Mesothelial cell of epicardium (in vitro differentiated cells): Measurements from ENCODE around the gene STK17A. TPM values are rescaled to one million over a fixed set of nuclear protein-coding genes. Genes with fewer than 3 reads are reported as not detected.
"Not testable (repeated sequence)": the region's sequence is repeated elsewhere in the genome, so short reads cannot be mapped to it uniquely, and the experiment has no call there.

Source experiments
- DNase-seq, 2 experiments: peaks; one replicate each; pipeline ENCODE4 v3.0.0; 2021; ENCODE audit warnings: low spot score in 2 of 2; ENCODE audit not compliant: unreplicated experiment in 2 of 2
- H3K27ac Mint-ChIP-seq: 2 replicates; pipeline ENCODE4 v1.8.0; 2021; ENCODE audit warnings: mixed read lengths
- H3K27me3 Mint-ChIP-seq: 2 replicates; pipeline ENCODE4 v1.8.0; 2021; ENCODE audit warnings: low read depth, mixed read lengths
- H3K36me3 Mint-ChIP-seq: 2 replicates; pipeline ENCODE4 v1.8.0; 2021; ENCODE audit warnings: mixed read lengths
- H3K4me1 Mint-ChIP-seq: 2 replicates; pipeline ENCODE4 v1.8.0; 2021; ENCODE audit warnings: mixed read lengths
- H3K4me3 Mint-ChIP-seq: 2 replicates; pipeline ENCODE4 v1.8.0; 2021; ENCODE audit warnings: mild to moderate bottlenecking, moderate library complexity, mixed read lengths
- H3K9me3 Mint-ChIP-seq: 2 replicates; pipeline ENCODE4 v1.8.0; 2021; ENCODE audit warnings: mixed read lengths
- total RNA-seq: library from RNA; stranded (reverse); gene quantifications from 3 replicates; pipeline ENCODE4 v1.2.1, GENCODE V29; 2021
- TF ChIP-seq, protein P1 (sequence below): fragments of 200-600 bp; sonication (generic); IDR thresholded peaks from one replicate; pipeline ENCODE4 v1.5.0; 2021; ENCODE audit warnings: antibody characterized with exemption; ENCODE audit not compliant: unreplicated experiment

Gene STK17A
- total RNA-seq, 1 donor from 2014 or later = 9.3 TPM

DNA sequence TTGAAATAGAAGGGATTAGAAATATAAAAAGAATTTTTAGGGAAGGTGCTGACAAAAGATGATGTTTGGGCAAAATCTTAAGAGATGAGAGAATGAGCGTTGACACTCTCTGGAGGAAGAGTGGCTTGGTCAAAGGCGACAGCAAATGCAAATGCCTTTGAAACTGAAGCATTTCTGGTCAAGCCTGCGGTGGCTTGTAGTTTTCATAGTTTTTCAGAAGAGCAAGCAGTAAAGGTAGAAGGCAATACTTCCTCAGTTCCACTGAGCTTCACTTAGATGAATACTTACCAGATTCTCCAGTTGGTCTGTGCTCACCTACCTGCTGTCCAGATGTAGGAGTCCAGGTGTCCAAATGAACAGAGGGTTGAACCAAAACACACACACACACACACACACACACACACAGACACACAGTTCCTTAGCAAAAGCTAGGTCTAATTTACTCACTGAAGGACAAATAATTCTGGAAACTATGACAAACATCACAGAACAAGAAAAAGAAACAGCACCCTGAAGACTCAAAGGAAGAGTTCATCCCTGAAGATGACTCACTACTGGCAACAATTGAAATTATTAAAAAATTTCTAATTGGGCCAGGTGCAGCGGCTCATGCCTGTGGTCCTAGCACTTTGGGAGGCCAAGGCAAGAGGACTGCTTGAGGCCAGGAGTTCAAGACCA, 12.1 kb upstream of the STK17A start:
- TF ChIP-seq, protein P1, sequence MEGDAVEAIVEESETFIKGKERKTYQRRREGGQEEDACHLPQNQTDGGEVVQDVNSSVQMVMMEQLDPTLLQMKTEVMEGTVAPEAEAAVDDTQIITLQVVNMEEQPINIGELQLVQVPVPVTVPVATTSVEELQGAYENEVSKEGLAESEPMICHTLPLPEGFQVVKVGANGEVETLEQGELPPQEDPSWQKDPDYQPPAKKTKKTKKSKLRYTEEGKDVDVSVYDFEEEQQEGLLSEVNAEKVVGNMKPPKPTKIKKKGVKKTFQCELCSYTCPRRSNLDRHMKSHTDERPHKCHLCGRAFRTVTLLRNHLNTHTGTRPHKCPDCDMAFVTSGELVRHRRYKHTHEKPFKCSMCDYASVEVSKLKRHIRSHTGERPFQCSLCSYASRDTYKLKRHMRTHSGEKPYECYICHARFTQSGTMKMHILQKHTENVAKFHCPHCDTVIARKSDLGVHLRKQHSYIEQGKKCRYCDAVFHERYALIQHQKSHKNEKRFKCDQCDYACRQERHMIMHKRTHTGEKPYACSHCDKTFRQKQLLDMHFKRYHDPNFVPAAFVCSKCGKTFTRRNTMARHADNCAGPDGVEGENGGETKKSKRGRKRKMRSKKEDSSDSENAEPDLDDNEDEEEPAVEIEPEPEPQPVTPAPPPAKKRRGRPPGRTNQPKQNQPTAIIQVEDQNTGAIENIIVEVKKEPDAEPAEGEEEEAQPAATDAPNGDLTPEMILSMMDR = no peak
- Mint-ChIP-seq H3K4me1 (peaks cover 2% of the 10 kb centered on the region), H3K4me3 (no peak overlapping the region), H3K27ac (no peak overlapping the region), H3K27me3 (no peaks in the 10 kb centered on the region), H3K9me3 (no peaks in the 10 kb centered on the region), H3K36me3 (no peaks in the 10 kb centered on the region)
- DNase-seq = no peak

DNA sequence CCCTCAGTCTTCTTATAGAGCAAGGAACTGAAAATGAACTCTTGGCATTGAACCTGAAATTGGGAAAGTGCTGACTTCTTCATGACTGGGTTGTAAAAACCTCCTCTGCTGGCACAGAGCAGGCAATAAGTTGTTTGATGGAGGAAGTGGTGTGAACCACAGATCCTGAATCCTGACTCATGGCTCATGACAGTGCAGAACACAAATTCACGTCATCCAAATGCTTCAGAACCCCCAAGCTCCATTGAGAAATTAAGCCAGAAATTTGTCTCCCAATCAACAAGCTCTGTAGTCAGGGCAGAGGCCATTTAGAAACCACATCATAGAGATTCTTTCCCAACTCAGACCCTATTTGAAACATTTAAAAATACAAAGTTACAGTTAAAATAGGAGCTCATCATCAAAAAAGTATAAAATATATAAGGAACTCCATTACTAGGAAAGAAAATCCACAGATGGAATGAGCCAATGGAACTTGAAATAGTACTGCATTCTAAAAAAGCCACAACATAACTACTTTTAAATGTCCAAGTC, 10.3 kb upstream of the STK17A start:
- no peaks in the 10 kb centered on the region for H3K27me3 Mint-ChIP-seq
- DNase-seq = no peak
- TF ChIP-seq, protein P1 = no peak
- H3K27ac Mint-ChIP-seq = no peak overlapping the region
- no peak overlapping the region for H3K4me3 Mint-ChIP-seq
- H3K4me1 Mint-ChIP-seq = peaks cover 7% of the 10 kb centered on the region
- peaks cover under 1% of the 10 kb centered on the region for H3K9me3 Mint-ChIP-seq
- H3K36me3 Mint-ChIP-seq = no peaks in the 10 kb centered on the region

DNA sequence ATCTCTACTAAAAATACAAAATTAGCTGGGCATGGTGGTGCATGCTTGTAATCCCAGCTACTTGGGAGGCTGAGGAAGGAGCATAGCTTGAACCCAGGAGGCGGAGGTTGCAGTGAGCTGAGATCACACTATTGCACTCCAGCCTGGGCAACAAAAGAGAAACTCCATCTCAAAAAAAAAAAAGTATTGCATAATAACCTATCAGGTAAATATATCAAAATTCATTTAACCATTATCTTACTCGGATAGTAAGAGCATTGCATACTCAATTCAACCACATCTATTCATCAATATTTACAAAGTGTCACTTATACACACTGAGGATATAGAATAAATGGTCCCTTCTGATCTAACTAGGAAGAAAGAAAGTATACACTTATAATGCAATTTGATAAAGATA, 9.1 kb upstream of the STK17A start:
- not testable (repeated sequence) for H3K36me3 Mint-ChIP-seq

DNA sequence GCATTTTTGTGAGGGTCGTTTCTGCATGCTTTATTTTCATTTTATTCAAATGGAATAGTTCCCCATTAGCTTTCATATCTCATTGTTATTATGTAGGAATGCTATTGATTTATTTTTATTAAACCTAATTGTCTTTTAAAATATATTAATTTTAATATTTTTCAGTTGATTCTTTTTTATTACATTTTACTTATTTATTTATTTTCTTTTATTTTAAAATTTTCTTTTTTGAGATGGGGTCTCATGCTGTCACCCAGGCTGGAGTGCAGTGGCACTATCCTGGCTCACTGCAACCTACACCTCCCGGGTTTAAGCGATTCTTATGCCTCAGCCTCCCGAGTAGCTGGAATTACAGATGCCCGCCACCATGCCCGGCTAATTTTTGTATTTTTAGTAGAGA, 7.4 kb upstream of the STK17A start:
- H3K27me3 Mint-ChIP-seq = no peaks in the 10 kb centered on the region
- peaks cover 2% of the 10 kb centered on the region for H3K36me3 Mint-ChIP-seq
- H3K4me1 Mint-ChIP-seq = peaks cover 6% of the 10 kb centered on the region
- H3K4me3 Mint-ChIP-seq = no peak overlapping the region
- peaks cover 15% of the 10 kb centered on the region for H3K9me3 Mint-ChIP-seq
- DNase-seq = no peak
- no peak overlapping the region for H3K27ac Mint-ChIP-seq
- TF ChIP-seq, protein P1 = no peak

More for the DNA sequence above, 9.1 kb upstream of the STK17A start:
- not testable (repeated sequence) for H3K27me3 Mint-ChIP-seq, H3K27ac Mint-ChIP-seq, H3K4me3 Mint-ChIP-seq, DNase-seq, H3K4me1 Mint-ChIP-seq
- peaks cover 10% of the 10 kb centered on the region for H3K9me3 Mint-ChIP-seq

DNA sequence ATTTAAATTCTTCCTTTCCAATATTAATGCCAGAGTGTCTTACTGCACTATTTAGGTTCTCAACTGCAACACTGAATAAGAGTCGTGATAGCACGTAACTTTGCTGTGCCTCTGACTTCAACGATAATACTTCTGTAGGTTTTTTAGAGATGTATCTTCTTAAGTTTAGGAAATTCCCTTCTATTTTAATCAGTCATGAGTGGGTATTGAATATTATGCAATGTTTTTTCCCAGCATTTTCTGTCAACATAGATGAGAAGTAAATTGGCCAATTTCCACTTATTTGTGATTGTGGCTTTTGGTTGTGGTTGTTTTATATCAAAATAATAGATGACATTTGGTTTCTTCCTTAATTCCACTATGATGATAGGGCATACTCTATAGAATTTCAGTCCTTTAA, 6.7 kb upstream of the STK17A start:
- Mint-ChIP-seq H3K27ac (no peak overlapping the region), H3K4me3 (no peak overlapping the region), H3K27me3 (peaks cover 3% of the 10 kb centered on the region), H3K36me3 (peaks cover 2% of the 10 kb centered on the region), H3K9me3 (peaks cover 15% of the 10 kb centered on the region), H3K4me1 (peaks cover 6% of the 10 kb centered on the region)
- TF ChIP-seq, protein P1 = no peak
- DNase-seq = no peak

DNA sequence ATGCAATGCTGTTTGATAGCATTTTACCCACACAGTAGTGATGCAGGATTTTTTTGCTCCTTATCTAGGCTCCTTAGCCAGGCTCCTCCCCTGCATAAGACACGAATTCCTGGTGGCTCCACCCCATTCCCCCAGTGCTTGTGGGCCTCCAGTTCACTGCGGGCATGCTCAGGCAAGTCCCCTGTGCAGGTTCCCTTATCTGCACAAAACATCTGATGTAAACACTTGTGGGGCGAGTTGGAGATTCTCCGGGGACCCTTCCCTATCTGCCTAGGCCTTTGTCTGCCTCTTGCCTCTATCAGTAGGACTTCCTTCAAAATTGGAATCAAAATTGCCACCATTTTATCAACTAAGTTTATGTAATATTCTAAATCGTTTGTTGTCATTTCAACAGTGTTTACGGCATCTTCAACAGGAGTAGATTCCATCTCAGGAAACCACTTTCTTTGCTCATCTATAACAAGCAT, 5.4 kb upstream of the STK17A start:
- peaks cover 3% of the 10 kb centered on the region for H3K27me3 Mint-ChIP-seq
- peaks cover 2% of the 10 kb centered on the region for H3K36me3 Mint-ChIP-seq
- H3K9me3 Mint-ChIP-seq = peaks cover 15% of the 10 kb centered on the region
- TF ChIP-seq, protein P1 = no peak
- peaks cover 6% of the 10 kb centered on the region for H3K4me1 Mint-ChIP-seq
- no peak overlapping the region for H3K27ac Mint-ChIP-seq
- no peak overlapping the region for H3K4me3 Mint-ChIP-seq
- DNase-seq = no peak
